ENCODE measurements around the gene NINJ2. TPM values are rescaled to one million over a fixed set of nuclear protein-coding genes. Genes with fewer than 3 reads are reported as not detected.
"Not testable (repeated sequence)": the region's sequence is repeated elsewhere in the genome, so short reads cannot be mapped to it uniquely, and the experiment has no call there.

The NINJ2 gene
- total RNA-seq, 1 donor from 2014 or later, result 1.4 TPM

- no peak for DNase-seq (ENCODE audit: low spot score)
Observed at GRCh38 chr12:586318-587071, 76.8 kb downstream of the NINJ2 start.

DNA sequence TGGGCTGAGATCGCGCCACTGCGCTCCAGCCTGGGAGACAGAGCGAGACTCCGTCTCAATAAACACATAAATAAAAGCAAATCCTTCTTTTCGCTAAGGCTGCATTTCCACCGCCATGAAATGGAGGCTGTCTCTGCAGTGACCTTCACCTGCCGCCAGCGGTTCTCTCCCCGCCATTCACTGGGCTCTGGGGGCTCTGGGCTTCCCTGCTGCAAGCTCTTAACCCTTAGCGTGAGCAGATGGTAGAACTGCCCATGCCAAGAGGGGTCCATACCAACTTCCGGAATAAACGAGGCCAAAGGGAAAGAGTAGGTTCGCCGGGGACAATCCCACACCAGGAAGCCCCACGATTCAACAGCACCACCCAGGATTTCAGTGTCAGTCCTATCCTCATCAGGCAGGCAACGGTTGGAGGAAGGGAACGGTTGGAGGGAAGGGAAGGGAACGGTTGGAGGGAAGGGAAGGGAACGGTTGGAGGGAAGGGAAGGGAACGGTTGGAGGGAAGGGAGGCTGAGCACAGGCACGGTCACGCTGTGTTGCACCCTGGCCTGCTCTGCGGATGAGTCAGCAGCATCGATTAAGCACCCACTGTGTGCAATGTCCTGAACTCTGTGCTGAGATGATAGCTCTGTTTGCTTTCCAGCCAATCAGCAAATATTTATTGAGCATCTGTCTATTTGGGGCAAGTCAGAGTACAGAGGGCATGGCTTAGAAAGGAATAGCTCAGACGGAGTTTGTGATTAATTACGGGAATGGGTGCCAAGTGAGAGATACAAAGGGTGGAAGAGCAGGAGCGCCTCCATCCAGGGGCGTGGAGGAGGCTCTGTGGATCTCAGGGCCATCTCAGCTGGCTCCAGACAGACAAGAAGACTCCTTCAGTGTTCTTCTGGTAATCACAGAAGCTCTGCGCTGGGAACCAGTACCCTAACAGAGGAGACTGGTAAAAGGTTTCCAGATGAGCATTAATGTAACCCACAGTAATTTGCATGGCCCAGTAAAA, 77.9 kb downstream of the NINJ2 start:
- no peak for DNase-seq (ENCODE audit: low spot score)

- no peak for DNase-seq (ENCODE audit: low spot score)
Observed at GRCh38 chr12:583251-583869, 79.9 kb downstream of the NINJ2 start.

DNA sequence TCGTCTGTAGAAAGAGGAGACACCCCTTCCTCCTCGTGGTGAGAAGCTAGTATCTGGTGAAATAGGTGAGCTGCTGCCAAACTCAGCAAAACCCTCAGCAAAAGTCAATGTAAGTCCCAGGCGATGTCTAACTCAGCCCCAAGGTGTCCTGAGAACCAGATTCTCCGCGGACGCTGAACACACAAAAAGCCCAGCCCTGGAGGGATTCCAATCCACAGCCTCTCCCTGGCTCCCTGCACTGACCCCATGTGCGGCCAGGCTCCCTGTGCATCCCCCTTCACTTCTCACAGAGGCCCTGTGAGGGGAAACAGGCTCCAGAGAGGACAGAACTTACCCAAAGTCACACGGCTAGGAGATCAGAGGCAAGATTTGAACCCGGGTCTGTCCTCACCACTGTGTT, 81.5 kb downstream of the NINJ2 start:
- no peak for DNase-seq (ENCODE audit: low spot score)

- DNase-seq (ENCODE audit: low spot score), result no peak
Observed at GRCh38 chr12:581321-581720, 81.9 kb downstream of the NINJ2 start.

DNA sequence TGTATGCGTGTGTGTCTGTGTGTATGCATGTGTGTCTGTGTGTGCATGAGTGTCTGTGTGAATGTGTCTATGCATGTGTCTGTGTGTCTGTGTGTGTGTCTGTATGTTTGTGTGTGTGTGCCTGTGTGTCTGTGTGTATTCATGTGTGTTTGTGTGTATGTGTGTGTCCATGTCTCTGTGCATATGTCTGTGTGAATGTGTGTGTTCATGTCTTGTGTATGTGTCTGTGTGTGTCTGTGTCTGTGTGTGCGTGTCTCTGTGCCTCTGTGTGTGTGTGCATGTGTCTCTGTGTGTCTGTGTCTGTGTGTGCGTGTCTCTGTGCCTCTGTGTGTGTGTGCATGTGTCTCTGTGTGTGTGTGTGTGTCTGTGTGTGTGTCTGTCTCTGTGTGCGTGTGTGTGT, 82.4 kb downstream of the NINJ2 start:
- DNase-seq (ENCODE audit: low spot score), result no peak

GRCh38 chr12:579420-580110, 83.7 kb downstream of the NINJ2 start:
- no peak for DNase-seq (ENCODE audit: low spot score)

- DNase-seq (ENCODE audit: low spot score), result peak; percentile 47
Observed at GRCh38 chr12:578748-579419, 84.4 kb downstream of the NINJ2 start.

DNA sequence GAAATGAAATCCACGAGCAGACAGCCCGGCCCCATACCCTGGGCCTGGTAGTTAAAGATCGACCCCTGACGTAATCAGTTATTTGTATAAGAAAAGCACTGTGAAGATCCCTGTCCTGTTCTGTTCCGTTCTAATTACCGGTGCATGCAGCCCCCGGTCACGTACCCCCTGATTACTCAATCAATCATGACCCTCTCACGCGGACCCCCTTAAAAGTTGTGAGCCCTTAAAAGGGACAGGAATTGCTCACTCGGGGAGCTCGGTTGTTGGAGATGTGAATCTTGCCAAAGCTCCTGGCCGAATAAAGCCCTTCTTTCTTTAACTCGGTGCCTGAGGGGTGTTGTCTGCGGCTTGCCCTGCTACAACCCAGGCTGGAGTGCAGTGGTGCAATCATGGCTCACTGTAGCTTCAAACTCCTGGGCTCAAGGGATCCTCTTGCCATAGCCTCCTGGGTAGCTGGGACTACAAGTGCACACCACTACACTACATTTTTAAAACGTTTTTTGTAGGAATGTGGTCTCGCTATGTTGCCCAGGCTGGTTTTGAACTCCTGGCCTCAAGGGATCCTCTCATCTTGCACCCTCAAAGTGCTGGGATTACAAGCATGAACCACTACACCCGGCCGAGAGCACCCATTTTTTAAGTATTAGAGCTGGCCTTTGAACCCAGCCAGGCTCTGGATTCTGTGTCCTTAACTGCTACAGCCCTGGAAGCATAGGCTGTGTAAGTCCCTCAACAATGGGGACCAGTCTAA, 85.1 kb downstream of the NINJ2 start:
- not testable (repeated sequence) for DNase-seq (ENCODE audit: low spot score)

DNA sequence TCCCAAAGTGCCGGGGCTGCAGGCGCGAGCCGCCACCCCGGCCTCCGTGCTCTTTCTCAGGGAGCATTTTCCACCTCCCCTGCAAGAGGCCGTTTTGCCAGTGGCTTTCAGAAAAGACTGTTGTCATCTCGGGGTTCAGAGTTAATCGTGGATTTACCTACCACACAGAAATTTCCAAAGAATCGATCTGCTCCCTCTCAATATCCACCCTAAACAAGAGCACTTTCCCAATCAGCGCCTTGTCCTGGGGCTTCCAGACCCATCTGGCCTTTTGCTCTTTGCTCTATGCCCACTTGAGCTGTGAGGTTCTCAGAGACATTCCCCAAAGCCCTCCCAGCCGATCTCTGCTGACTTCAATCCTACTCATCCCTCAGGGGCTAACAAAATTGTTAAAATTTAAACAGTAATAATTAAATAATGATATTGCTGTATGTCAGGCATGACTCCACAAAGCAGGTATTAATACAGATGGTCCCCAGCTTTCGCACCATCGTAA, 86.6 kb downstream of the NINJ2 start:
- DNase-seq (ENCODE audit: low spot score), result no peak

DNA sequence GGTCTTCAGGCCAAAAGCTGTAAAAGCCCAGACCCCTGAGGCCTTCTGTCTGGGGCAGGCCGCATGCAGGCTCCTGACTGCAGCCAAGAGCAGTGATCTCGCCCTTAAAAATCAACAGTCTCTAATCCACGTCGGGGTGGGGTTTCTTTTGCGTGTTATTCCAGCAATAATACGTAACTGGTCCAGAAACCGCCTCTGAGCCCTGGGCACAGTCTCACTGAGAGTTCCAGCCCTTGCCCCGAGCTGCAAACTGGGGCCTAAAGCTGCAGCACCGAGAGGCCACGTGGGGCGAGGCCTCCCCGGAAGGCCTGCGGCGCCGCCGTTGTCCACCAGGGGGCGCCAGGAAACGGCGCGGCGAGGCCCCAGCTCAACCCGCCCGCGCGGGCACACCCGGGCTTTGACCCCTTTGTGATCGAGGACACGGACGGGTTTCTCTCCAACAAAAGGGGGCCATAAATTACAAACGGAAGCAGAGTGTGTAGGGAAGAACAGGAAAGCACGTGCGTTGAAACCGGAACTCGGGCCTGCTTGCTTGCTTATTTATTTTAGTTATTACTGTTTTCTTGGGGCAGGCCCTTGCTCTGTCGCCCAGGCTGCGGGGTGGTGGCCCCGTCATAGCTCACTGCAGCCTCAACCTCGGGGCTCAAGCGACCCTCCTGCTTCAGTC, 87.2 kb downstream of the NINJ2 start:
- peak; percentile 95 for DNase-seq (ENCODE audit: low spot score)

DNA sequence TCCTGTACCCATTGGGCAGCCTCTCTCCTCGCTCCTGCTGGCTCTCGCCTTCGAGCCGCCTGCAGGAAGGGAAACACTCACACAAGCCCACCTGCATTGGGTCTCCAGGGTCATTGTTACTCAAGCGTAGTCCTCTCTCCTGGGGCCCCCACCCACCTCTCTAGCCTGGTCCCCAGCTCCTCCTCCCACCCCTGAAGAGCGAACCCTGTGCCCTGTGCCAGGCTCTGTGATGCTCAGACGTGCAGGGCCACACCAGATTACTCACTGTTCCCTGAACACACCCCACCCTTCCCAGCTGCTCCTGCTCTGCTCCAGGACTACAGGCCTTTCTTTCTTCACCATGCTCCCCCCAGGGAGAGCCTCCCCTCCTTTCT, 88.1 kb downstream of the NINJ2 start:
- peak; percentile 42 for DNase-seq (ENCODE audit: low spot score)

DNA sequence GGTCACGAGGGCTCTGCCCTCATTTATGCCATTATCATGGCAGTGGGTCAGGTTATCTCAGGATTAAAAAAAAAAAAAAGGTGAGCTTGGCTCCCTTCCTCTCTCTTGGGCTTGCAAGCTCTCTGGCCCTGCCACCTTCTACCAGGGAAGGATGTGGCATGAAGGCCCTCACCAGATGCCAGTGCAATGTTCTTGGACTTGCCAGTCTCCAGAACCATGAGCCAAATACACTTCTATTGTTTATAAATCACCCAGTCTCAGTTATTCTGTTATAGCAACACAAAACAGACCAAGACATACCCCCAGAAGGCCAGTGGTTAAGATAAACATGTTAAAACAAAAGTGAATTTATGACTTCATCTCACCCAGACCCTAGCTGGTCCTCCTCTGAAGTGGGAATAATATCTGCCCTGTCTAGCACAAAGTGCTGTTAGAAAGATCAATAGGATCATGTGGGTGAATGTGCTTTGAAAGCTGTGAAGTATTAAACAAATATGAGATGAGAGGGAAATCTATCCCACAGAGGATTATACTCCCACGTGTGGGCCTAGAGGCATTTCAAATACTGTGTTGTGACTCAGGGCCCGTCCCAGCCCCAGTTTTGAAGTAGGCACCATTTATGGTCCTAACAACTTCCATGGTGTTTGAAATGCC, 88.6 kb downstream of the NINJ2 start:
- DNase-seq (ENCODE audit: low spot score), result no peak

- no peak for DNase-seq (ENCODE audit: low spot score)
Observed at GRCh38 chr12:573232-573631, 90.0 kb downstream of the NINJ2 start.

DNA sequence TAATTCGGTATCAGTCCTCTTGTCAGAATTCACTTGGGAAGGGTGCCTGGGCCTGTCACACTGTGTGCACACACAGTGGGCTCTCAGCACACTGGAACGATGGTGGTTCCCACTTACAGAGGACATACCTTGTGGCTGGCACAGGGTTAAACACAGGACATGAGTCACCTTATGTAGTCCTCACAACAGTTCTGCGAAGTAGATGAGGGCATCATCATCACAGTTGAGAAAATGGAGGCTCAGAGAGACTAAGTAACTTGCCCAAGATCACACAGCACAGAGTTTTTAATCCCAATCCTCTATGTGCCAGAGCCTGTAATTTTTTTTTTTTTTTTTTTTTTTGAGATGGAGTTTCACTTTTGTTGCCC, 90.7 kb downstream of the NINJ2 start:
- no peak for DNase-seq (ENCODE audit: low spot score)

GRCh38 chr12:571795-572531, 91.3 kb downstream of the NINJ2 start:
- no peak for DNase-seq (ENCODE audit: low spot score)

DNA sequence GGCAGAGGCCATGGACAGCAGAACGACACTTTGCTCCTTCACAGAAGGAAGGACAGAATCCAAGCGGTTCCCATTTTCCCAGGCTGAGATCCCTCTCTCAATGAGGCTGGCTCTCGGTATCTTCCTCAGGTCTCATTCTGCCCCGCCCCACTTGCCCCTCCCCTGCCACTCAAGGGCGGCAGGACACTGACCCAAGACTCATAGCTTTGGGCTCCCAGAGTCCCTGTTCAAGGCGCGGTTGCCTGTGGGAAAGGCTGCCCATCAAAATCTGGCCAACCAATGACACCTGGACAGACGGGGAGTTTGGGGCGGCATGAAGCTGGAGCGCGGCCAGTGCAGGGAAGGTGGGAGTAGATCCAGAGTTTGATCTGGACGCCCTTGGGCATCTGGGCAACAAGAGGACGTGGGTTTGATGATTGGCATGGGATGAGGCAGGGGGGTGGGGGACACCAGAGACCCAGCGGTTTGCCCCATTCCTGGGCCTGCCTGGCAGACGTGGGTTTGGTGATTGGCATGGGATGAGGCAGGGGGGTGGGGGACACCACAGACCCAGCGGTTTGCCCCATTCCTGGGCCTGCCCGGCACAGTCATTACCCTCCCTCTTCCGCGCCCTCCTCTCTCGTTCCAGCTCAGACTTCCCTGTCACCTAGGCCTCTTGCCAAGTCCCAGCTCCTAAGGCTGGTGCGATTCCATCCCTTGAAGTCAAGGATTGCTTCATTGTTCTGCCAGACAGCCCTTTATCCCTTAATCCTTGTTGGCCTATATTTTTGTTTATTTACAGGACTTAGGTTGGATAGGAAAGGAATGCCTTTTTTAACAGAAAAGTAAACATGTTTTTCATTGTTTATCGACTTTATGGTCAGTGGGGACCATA, 92.1 kb downstream of the NINJ2 start:
- DNase-seq (ENCODE audit: low spot score), result peak; percentile 91
